Natural killer cell (primary cell): ENCODE measurements around the gene SEC14L2. TPM values are rescaled to one million over a fixed set of nuclear protein-coding genes. Genes with fewer than 3 reads are reported as not detected.

Experiments used
- ATAC-seq, 3 donors: fragments of 150-1000 bp in 2 of 3; fragments of 200-7000 bp in 1 of 3; cut with Tn5 transposase; 1 replicate in 1 of 3; 2 replicates in 2 of 3; pipeline ENCODE4 v1.10.0; 2021; ENCODE audit warnings: mild to moderate bottlenecking in 2 of 3, moderate library complexity in 2 of 3
- DNase-seq, 2 donors: peaks; one replicate each; pipeline versions ENCODE4 v3.0.0 to v3.0.0-alpha.2; 2013 to 2021; ENCODE audit warnings: mixed read lengths in 1 of 2
- H3K27ac ChIP-seq: one replicate; pipeline ENCODE4 v1.5.1; 2013; ENCODE audit warnings: mild to moderate bottlenecking, low read length
- H3K27me3 ChIP-seq: one replicate; pipeline ENCODE4 v1.6.1; 2013; ENCODE audit warnings: low read length; ENCODE audit not compliant: control insufficient read depth, insufficient read depth
- H3K36me3 ChIP-seq: one replicate; pipeline ENCODE4 v1.6.1; 2013; ENCODE audit warnings: low read length; ENCODE audit not compliant: control insufficient read depth, insufficient read depth
- H3K4me1 ChIP-seq: one replicate; pipeline ENCODE4 v1.6.1; 2013; ENCODE audit warnings: low read length; ENCODE audit not compliant: control insufficient read depth, insufficient read depth
- H3K4me3 ChIP-seq: one replicate; pipeline ENCODE4 v1.5.1; 2013; ENCODE audit warnings: low read length
- H3K9me3 ChIP-seq: one replicate; pipeline ENCODE4 v1.6.1; 2013; ENCODE audit warnings: low read length; ENCODE audit not compliant: control insufficient read depth, insufficient read depth
- H3K27ac Mint-ChIP-seq, 2 donors: one replicate each; pipeline ENCODE4 v1.8.0; 2022; ENCODE audit warnings: mild to moderate bottlenecking in 2 of 2, mixed read lengths in 2 of 2, moderate library complexity in 1 of 2
- H3K27me3 Mint-ChIP-seq, 2 donors: one replicate each; pipeline ENCODE4 v1.8.0; 2022; ENCODE audit warnings: low read depth in 2 of 2, mixed read lengths in 2 of 2
- H3K36me3 Mint-ChIP-seq: one replicate; pipeline ENCODE4 v1.8.0; 2022; ENCODE audit warnings: mixed read lengths
- H3K4me1 Mint-ChIP-seq, 2 donors: one replicate each; pipeline ENCODE4 v1.8.0; 2022; ENCODE audit warnings: mixed read lengths in 2 of 2
- H3K4me3 Mint-ChIP-seq: one replicate; pipeline ENCODE4 v1.8.0; 2022; ENCODE audit warnings: mild to moderate bottlenecking, moderate library complexity, mixed read lengths
- H3K9me3 Mint-ChIP-seq, 2 donors: one replicate each; pipeline ENCODE4 v1.8.0; 2022; ENCODE audit warnings: mixed read lengths in 2 of 2
- CTCF ChIP-seq: fragments of 200-600 bp; IDR thresholded peaks from one replicate; pipeline ENCODE4 v1.8.0; 2022; ENCODE audit warnings: antibody characterized with exemption
- WGBS: methylation state at CpG from one replicate; pipeline ENCODE4 v1.1.7; 2013; ENCODE audit warnings: missing lambda C conversion rate; ENCODE audit not compliant: insufficient coverage; 5-methylcytosine and 5-hydroxymethylcytosine counted together
- intact Hi-C: fragments of 100-400 bp; cut with micrococcal nuclease; formaldehyde crosslinking; loops from one replicate; pipeline ENCODE4 v1.14.2; 2022
- total RNA-seq, 4 donors: library from RNA; stranded (reverse); fragments of 120-200 nt in 1 of 4; gene quantifications; one replicate each; pipeline versions ENCODE4 v1.2.3 to v1.2.4, GENCODE V29; 2013 to 2022

Gene SEC14L2
- total RNA-seq, 3 donors from 2014 or later (not counting 1 experiment from before 2014, with no cell fraction given), result 0.71 to 6.6 (median 2.7) TPM

GRCh38 chr22:30375312-30375849, 21.4 kb upstream of the SEC14L2 start:
- H3K36me3 ChIP-seq, result no peaks in the 10 kb centered on the region
- H3K36me3 Mint-ChIP-seq, result no peaks in the 10 kb centered on the region
- DNase-seq (no peak), ATAC-seq (no peak)
- H3K27me3 Mint-ChIP-seq, result no peaks in the 10 kb centered on the region
- H3K4me1 ChIP-seq, result peaks cover 2% of the 10 kb centered on the region
- H3K9me3 ChIP-seq, result no peaks in the 10 kb centered on the region
- no peak for TF ChIP-seq CTCF
- intact Hi-C loops, result no loop called here
- no peak overlapping the region for H3K27ac Mint-ChIP-seq
- no peaks in the 10 kb centered on the region for H3K27me3 ChIP-seq
- H3K9me3 Mint-ChIP-seq, result no peaks in the 10 kb centered on the region
- no peaks in the 10 kb centered on the region for H3K4me1 Mint-ChIP-seq
- no peak overlapping the region for H3K4me3 ChIP-seq
- WGBS, result 93% methylated on average over 13 of the region's 13 CpGs
- no peak overlapping the region for H3K27ac ChIP-seq
- no peak overlapping the region for H3K4me3 Mint-ChIP-seq

DNA sequence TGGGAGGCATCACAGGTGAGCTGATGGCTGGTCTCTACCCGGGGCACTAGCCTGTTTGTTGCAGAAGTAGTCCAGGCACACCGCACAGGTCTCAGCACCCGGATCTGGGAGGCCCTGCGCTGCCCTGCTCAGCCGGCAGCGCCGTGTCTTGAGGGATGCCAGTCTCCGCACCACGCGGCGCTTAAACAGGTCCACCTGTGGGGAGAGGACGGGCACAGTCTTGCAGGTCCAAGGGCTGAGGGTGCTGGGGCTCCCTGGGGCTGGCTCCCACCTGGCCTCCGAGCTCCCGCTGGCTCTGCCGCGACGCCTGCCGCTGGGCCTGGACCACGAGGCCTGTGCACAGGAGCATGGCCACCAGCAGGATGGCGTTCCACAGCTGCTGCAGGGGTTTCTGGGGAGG, 16.8 kb upstream of the SEC14L2 start:
- Mint-ChIP-seq H3K9me3 (no peaks in the 10 kb centered on the region), H3K4me1 (no peaks in the 10 kb centered on the region), H3K27ac (no peak overlapping the region), H3K27me3 (no peaks in the 10 kb centered on the region), H3K4me3 (no peak overlapping the region), H3K36me3 (no peaks in the 10 kb centered on the region)
- intact Hi-C loops, result no loop called here
- Histone ChIP-seq H3K4me1 (no peaks in the 10 kb centered on the region), H3K36me3 (no peaks in the 10 kb centered on the region), H3K4me3 (no peak overlapping the region), H3K27ac (no peak overlapping the region), H3K9me3 (no peaks in the 10 kb centered on the region), H3K27me3 (no peaks in the 10 kb centered on the region)
- 96% methylated on average over 20 of the region's 20 CpGs for WGBS
- DNase-seq (no peak), ATAC-seq (no peak)
- TF ChIP-seq CTCF, result no peak

GRCh38 chr22:30381264-30381663, 15.6 kb upstream of the SEC14L2 start:
- no peak for TF ChIP-seq CTCF
- Mint-ChIP-seq H3K4me1 (no peaks in the 10 kb centered on the region), H3K9me3 (no peaks in the 10 kb centered on the region), H3K27me3 (no peaks in the 10 kb centered on the region), H3K27ac (no peak overlapping the region), H3K4me3 (no peak overlapping the region), H3K36me3 (no peaks in the 10 kb centered on the region)
- Histone ChIP-seq H3K27ac (no peak overlapping the region), H3K36me3 (no peaks in the 10 kb centered on the region), H3K4me3 (no peak overlapping the region), H3K27me3 (no peaks in the 10 kb centered on the region), H3K9me3 (no peaks in the 10 kb centered on the region), H3K4me1 (peaks cover 2% of the 10 kb centered on the region)
- 90% methylated on average over 12 of the region's 12 CpGs for WGBS
- intact Hi-C loops, result no loop called here
- ATAC-seq, result no peak
- DNase-seq, result no peak

- Histone ChIP-seq H3K4me3 (no peak overlapping the region), H3K27ac (no peak overlapping the region), H3K27me3 (no peaks in the 10 kb centered on the region), H3K36me3 (no peaks in the 10 kb centered on the region), H3K9me3 (no peaks in the 10 kb centered on the region), H3K4me1 (peaks cover 9% of the 10 kb centered on the region)
- DNase-seq, result no peak
- no peak for ATAC-seq
- TF ChIP-seq CTCF, result no peak
- WGBS, result 92% methylated on average over 5 of the region's 5 CpGs
- H3K27me3 Mint-ChIP-seq, result peaks cover 0 to 1% of the 10 kb centered on the region in 2 donors
- H3K36me3 Mint-ChIP-seq, result no peaks in the 10 kb centered on the region
- peaks cover 2 to 3% of the 10 kb centered on the region in 2 donors for H3K4me1 Mint-ChIP-seq
- intact Hi-C loops, result no loop called here
- H3K4me3 Mint-ChIP-seq, result no peak overlapping the region
- no peak overlapping the region for H3K27ac Mint-ChIP-seq
- H3K9me3 Mint-ChIP-seq, result no peaks in the 10 kb centered on the region
These were observed 14.5 kb upstream of the SEC14L2 start for GRCh38 chr22:30382340-30382739.
